ENCODE data around the gene SYNGR3.

DNA sequence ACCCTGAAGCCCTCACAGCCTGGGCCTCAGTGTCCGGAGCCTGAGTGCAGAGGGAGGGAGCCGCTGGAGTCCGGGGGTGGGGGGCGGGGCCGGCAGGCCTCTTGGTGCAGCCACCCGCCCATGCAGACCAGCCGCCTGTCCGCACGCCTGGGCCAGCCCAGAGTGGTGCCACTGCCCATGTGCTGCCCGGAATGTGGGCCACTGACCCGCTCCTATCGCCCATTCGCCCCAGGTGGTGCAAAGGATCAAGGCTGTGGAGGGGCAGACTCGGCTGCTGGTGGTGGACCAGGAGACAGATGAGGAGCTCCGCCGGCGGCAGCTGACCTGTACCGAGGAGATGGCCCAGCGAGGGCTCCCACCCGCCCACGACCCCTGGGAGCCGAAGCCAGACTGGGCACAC lies 39.6 kb downstream of the SYNGR3 start:
- TF ChIP-seq TAF1 (IDR thresholded peaks at IDR 0.05; ENCODE audit: low read depth) (no peak), CTCF (IDR thresholded peaks at IDR 0.05; ENCODE audit: poor library complexity, severe bottlenecking) (no peak)
